HG03280 (cell line): ENCODE measurements around the gene PLIN1.

Experiments
- ATAC-seq: cut with Tn5 transposase; IDR thresholded peaks from one replicate; pipeline ENCODE4 v1.9.1; 2021; ENCODE audit warnings: mild to moderate bottlenecking, moderate library complexity; ENCODE audit not compliant: unreplicated experiment

PLIN1 gene

GRCh38 chr15:89630260-89630659 lies 48.9 kb downstream of the PLIN1 start:
- no peak for ATAC-seq

GRCh38 chr15:89629829-89630228 lies 49.3 kb downstream of the PLIN1 start:
- ATAC-seq = no peak

GRCh38 chr15:89628806-89629715 lies 50.1 kb downstream of the PLIN1 start:
- ATAC-seq = no peak

- ATAC-seq = no peak
Measured at GRCh38 chr15:89628301-89628700, 50.9 kb downstream of the PLIN1 start.

- no peak for ATAC-seq
Measured at GRCh38 chr15:89627256-89627970, 51.8 kb downstream of the PLIN1 start.

- no peak for ATAC-seq
Measured at GRCh38 chr15:89625716-89626115, 53.5 kb downstream of the PLIN1 start.

GRCh38 chr15:89623165-89623564 lies 56.0 kb downstream of the PLIN1 start:
- ATAC-seq = no peak

GRCh38 chr15:89621547-89621946 lies 57.6 kb downstream of the PLIN1 start:
- ATAC-seq = no peak

- ATAC-seq = no peak
Measured at GRCh38 chr15:89616228-89616627, 62.9 kb downstream of the PLIN1 start.

- ATAC-seq = no peak
Measured at GRCh38 chr15:89615135-89615534, 64.0 kb downstream of the PLIN1 start.
